IMR-90 (cell line): ENCODE data around the gene KRT76. TPM values are rescaled to one million over a fixed set of nuclear protein-coding genes. Genes with fewer than 3 reads are reported as not detected.

ENCODE experiments used
- ATAC-seq: fragments of 200-7000 bp; cut with Tn5 transposase; 2 replicates; pipeline ENCODE4 v1.9.1; 2020; ENCODE audit warnings: low read depth, mild to moderate bottlenecking, moderate library complexity
- BruUV-seq: library from RNA; stranded (reverse); fragments of 400-500 nt; replicated peaks from 2 replicates; lab custom pipeline; 2021; lab: Mats Ljungman, UMichigan
- CTCF ChIA-PET: fragments of 300-600 bp; formaldehyde crosslinking; extraction: SDS; loops from one replicate; lab custom pipeline; 2021; ENCODE audit warnings: antibody characterized with exemption; lab: Yijun Ruan, JAX
- POLR2A ChIA-PET: fragments of 300-600 bp; sonication (Branson Sonifier 250); formaldehyde crosslinking; loops from one replicate; lab custom pipeline; 2022; ENCODE audit warnings: antibody characterized with exemption; ENCODE audit not compliant: unreplicated experiment; lab: Charles Lee
- DNase-seq: peaks from one replicate; pipeline ENCODE4 v3.0.0; 2013
- H2AFZ ChIP-seq: replicated peaks from 2 replicates; pipeline ENCODE3; 2013; ENCODE audit warnings: low read length, mild to moderate bottlenecking; ENCODE audit not compliant: poor library complexity
- H2AK5ac ChIP-seq: 2 replicates; pipeline ENCODE4 v1.6.1; 2013; ENCODE audit warnings: low read depth, low read length, inconsistent platforms
- H2AK9ac ChIP-seq: replicated peaks from 2 replicates; pipeline ENCODE3; 2013; ENCODE audit warnings: mild to moderate bottlenecking, low read depth, low read length, moderate library complexity; ENCODE audit not compliant: poor library complexity
- H2BK120ac ChIP-seq: 2 replicates; pipeline ENCODE4 v1.6.1; 2013; ENCODE audit warnings: low read depth, low read length, inconsistent platforms
- H2BK15ac ChIP-seq: 3 replicates; pipeline ENCODE4 v1.6.1; 2013; ENCODE audit warnings: low read depth, low read length, inconsistent platforms
- H2BK20ac ChIP-seq: 2 replicates; pipeline ENCODE4 v1.6.1; 2013; ENCODE audit warnings: low read depth, mild to moderate bottlenecking, inconsistent platforms, low read length, moderate library complexity
- H2BK5ac ChIP-seq: 2 replicates; pipeline ENCODE4 v1.6.1; 2013; ENCODE audit warnings: mild to moderate bottlenecking, low read depth, low read length, inconsistent platforms; ENCODE audit not compliant: poor library complexity, severe bottlenecking
- H3K14ac ChIP-seq: replicated peaks from 2 replicates; pipeline ENCODE4 v1.6.1; 2013; ENCODE audit warnings: low read depth, low read length, inconsistent platforms
- H3K18ac ChIP-seq: 2 replicates; pipeline ENCODE4 v1.6.1; 2013; ENCODE audit warnings: low read depth, low read length, control low read depth
- H3K23ac ChIP-seq: 2 replicates; pipeline ENCODE4 v1.6.1; 2013; ENCODE audit warnings: low read depth, low read length, inconsistent platforms
- H3K27ac ChIP-seq: 2 replicates; pipeline ENCODE4 v1.5.1; 2013; ENCODE audit warnings: mild to moderate bottlenecking, control low read depth, low read length; ENCODE audit not compliant: insufficient read depth
- H3K27me3 ChIP-seq: 2 replicates; pipeline ENCODE4 v1.6.1; 2013; ENCODE audit warnings: low read length; ENCODE audit not compliant: control insufficient read depth, insufficient read depth
- H3K36me3 ChIP-seq: 2 replicates; pipeline ENCODE4 v1.6.1; 2013; ENCODE audit warnings: low read length, mixed read lengths; ENCODE audit not compliant: control insufficient read depth, insufficient read depth
- H3K4ac ChIP-seq: 2 replicates; pipeline ENCODE4 v1.6.1; 2013; ENCODE audit warnings: low read depth, low read length, inconsistent platforms
- H3K4me1 ChIP-seq: 2 replicates; pipeline ENCODE4 v1.6.1; 2013; ENCODE audit warnings: low read length, mixed read lengths; ENCODE audit not compliant: control insufficient read depth, insufficient read depth
- H3K4me2 ChIP-seq: 2 replicates; pipeline ENCODE4 v1.6.1; 2013; ENCODE audit warnings: low read depth, mild to moderate bottlenecking, control low read depth, low read length, moderate library complexity
- H3K4me3 ChIP-seq: 2 replicates; pipeline ENCODE4 v1.5.1; 2013; ENCODE audit warnings: low read depth, mild to moderate bottlenecking, control low read depth, low read length, moderate library complexity; ENCODE audit not compliant: insufficient read depth
- H3K56ac ChIP-seq: 2 replicates; pipeline ENCODE4 v1.6.1; 2013; ENCODE audit warnings: low read length, inconsistent platforms; ENCODE audit not compliant: insufficient read depth; ENCODE audit errors: extremely low read depth
- H3K79me1 ChIP-seq, 2 experiments: 2 replicates each; pipeline ENCODE4 v1.6.1; 2013; ENCODE audit warnings: low read length in 2 of 2, inconsistent platforms in 1 of 2, low read depth in 1 of 2
- H3K9ac ChIP-seq: 2 replicates; pipeline ENCODE4 v1.6.1; 2013; ENCODE audit warnings: low read depth, low read length, control low read depth
- H3K9me1 ChIP-seq: 2 replicates; pipeline ENCODE4 v1.6.1; 2013; ENCODE audit warnings: low read length, inconsistent platforms; ENCODE audit not compliant: insufficient read depth
- H3K9me3 ChIP-seq: 2 replicates; pipeline ENCODE4 v1.6.1; 2013; ENCODE audit warnings: low read length; ENCODE audit not compliant: control insufficient read depth, insufficient read depth
- H4K20me1 ChIP-seq: 2 replicates; pipeline ENCODE4 v1.6.1; 2013; ENCODE audit warnings: low read length, inconsistent platforms; ENCODE audit not compliant: insufficient read depth
- H4K5ac ChIP-seq: 2 replicates; pipeline ENCODE4 v1.6.1; 2013; ENCODE audit warnings: mild to moderate bottlenecking, low read depth, low read length, control low read depth
- H4K8ac ChIP-seq, 2 experiments: 2 replicates each; pipeline ENCODE4 v1.6.1; 2013; ENCODE audit warnings: low read depth in 2 of 2, low read length in 2 of 2, control low read depth in 1 of 2, inconsistent platforms in 1 of 2
- H4K91ac ChIP-seq: 2 replicates; pipeline ENCODE4 v1.6.1; 2013; ENCODE audit warnings: low read depth, low read length, inconsistent platforms; ENCODE audit not compliant: insufficient read depth
- CEBPB ChIP-seq: IDR thresholded peaks from 2 replicates; pipeline ENCODE4 v1.6.1; 2012; ENCODE audit warnings: low read depth, low read length, improper control_type of control experiment
- MXI1 ChIP-seq: IDR thresholded peaks from 2 replicates; pipeline ENCODE4 v1.6.1; 2012; ENCODE audit warnings: low read depth, mild to moderate bottlenecking, low read length, moderate library complexity, borderline replicate concordance
- POLR2A ChIP-seq: IDR thresholded peaks from 2 replicates; pipeline ENCODE4 v1.6.1; 2012; ENCODE audit warnings: mild to moderate bottlenecking, low read depth, low read length
- WGBS, 2 experiments: methylation state at CpG; one replicate each; pipeline versions ENCODE4 v1.1.5 to v1.1.7; 2013; ENCODE audit warnings: missing lambda C conversion rate in 2 of 2; ENCODE audit not compliant: insufficient read length in 1 of 2; ENCODE audit errors: extremely low coverage in 2 of 2; 5-methylcytosine and 5-hydroxymethylcytosine counted together
- dilution Hi-C: fragments of 300-500 bp; cut with HindIII; formaldehyde crosslinking; loops from one replicate; pipeline ENCODE4 v1.14.3; 2018; ENCODE audit warnings: low sequenced_read_pairs; ENCODE audit not compliant: unreplicated experiment
- in situ Hi-C: fragments of 300-500 bp; cut with MboI; formaldehyde crosslinking; loops from 3 replicates; pipeline ENCODE4 v1.14.3; 2019; ENCODE audit warnings: low sequenced_read_pairs, inconsistent platforms, mixed read lengths
- intact Hi-C: fragments of 100-400 bp; cut with micrococcal nuclease; formaldehyde crosslinking; loops from 2 replicates; pipeline ENCODE4 v1.10.0; 2022
- polyA plus RNA-seq, 3 experiments: library from polyadenylated mRNA; depleted of rRNA; stranded (reverse); fragments of >200 nt; gene quantifications; 2 replicates each; pipeline ENCODE4 v1.2.3, GENCODE V29; 2012; ENCODE audit warnings: low replicate concordance in 1 of 3
- total RNA-seq: library from RNA; depleted of rRNA; stranded (reverse); fragments of >200 nt; gene quantifications from 2 replicates; pipeline ENCODE4 v1.2.3, GENCODE V29; 2012
- TF ChIP-seq, protein P1 (sequence below): conservative IDR thresholded peaks from 2 replicates; pipeline ENCODE4 v1.5.1; 2012; ENCODE audit warnings: mild to moderate bottlenecking, low read depth, low read length, improper control_type of control experiment

The KRT76 gene
- total and polyA plus RNA-seq, 2 of the 4 experiments (the other 2 are of a cell fraction) = not detected

DNA sequence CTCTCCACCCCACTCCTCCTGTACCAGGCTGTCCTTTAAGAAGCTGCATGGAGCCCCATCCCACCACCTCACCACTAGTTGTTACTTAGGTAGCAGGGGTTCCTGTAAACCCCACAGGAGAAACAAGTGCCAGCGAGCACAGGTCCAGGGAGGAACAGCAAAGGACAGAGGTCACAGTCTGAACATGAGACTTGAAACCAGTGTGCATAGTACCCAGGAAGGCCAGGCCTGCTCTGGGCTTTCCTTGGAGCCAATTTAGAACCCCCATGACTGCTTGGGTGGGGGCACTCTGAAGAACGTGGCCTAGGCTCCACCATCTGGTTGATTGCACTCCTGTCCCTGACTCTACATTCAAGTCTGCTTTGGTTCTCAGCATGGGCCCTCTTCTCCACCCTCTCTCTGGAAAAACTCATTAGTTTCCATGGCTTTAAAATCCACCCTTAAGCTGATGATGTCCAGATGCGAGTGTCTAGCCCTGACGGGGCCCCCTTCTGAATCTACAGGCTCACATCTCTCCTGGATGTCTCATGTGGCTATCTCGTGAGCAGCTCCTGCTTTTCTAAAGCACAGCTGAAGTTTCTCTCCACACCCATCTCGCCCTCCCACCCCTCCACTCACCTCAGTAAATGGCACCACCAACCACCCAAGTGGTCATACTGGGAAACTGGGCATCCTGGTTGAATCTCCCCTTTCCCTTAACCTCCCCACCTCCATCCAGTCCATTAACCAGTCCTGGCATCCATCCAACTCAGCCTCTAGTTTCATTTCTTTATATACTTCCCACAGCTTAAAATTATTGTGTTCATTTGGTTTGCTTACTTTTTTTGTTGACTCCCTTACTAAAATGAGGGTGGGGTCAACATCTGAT lies 10.4 kb upstream of the KRT76 start:
- ChIA-PET CTCF (no interaction called here), POLR2A (no interaction called here)
- in situ Hi-C loops (no loop called here), dilution Hi-C loops (no loop called here), intact Hi-C loops (no loop called here)
- Histone ChIP-seq H3K56ac (no peak overlapping the region), H2BK20ac (no peak overlapping the region), H3K27ac (no peak overlapping the region), H3K79me1 (no peaks in the 10 kb centered on the region), H4K5ac (no peak overlapping the region), H3K9me1 (no peaks in the 10 kb centered on the region), H2BK5ac (no peak overlapping the region), H3K4me3 (no peak overlapping the region), H3K27me3 (peaks cover 45% of the 10 kb centered on the region), H4K20me1 (no peaks in the 10 kb centered on the region), H3K36me3 (no peaks in the 10 kb centered on the region), H3K9me3 (no peaks in the 10 kb centered on the region), H4K8ac (no peak overlapping the region), H2AK9ac (no peak overlapping the region), H3K4me2 (no peak overlapping the region), H3K23ac (no peak overlapping the region), H3K18ac (no peak overlapping the region), H3K14ac (no peak overlapping the region), H3K4me1 (no peaks in the 10 kb centered on the region), H3K9ac (no peak overlapping the region), H2AK5ac (no peak overlapping the region), H2AFZ (no peak overlapping the region), H2BK120ac (no peak overlapping the region), H2BK15ac (no peak overlapping the region), H4K91ac (no peak overlapping the region), H3K4ac (no peak overlapping the region)
- DNase-seq (no peak), ATAC-seq (no peak)
- no TSS peak for BruUV-seq
- TF ChIP-seq POLR2A (no peak), CEBPB (no peak), MXI1 (no peak)
- TF ChIP-seq, protein P1, sequence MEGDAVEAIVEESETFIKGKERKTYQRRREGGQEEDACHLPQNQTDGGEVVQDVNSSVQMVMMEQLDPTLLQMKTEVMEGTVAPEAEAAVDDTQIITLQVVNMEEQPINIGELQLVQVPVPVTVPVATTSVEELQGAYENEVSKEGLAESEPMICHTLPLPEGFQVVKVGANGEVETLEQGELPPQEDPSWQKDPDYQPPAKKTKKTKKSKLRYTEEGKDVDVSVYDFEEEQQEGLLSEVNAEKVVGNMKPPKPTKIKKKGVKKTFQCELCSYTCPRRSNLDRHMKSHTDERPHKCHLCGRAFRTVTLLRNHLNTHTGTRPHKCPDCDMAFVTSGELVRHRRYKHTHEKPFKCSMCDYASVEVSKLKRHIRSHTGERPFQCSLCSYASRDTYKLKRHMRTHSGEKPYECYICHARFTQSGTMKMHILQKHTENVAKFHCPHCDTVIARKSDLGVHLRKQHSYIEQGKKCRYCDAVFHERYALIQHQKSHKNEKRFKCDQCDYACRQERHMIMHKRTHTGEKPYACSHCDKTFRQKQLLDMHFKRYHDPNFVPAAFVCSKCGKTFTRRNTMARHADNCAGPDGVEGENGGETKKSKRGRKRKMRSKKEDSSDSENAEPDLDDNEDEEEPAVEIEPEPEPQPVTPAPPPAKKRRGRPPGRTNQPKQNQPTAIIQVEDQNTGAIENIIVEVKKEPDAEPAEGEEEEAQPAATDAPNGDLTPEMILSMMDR = no peak
- WGBS, 2 experiments = 34% methylated on average over 4 of the region's 6 CpGs; no CpG with 5 or more reads in 1 of the 2 experiments
